DOHH2 (cell line): ENCODE results near the gene PON2.

Source experiments
- H3F3A ChIP-seq: fragments of 200-600 bp; sonication (generic), shearing (Covaris generic); 2 replicates; pipeline ENCODE4 v1.6.0; 2016; ENCODE audit warnings: antibody characterized with exemption, mild to moderate bottlenecking; ENCODE audit not compliant: control insufficient read depth, insufficient read depth
- H3K27ac ChIP-seq: fragments of 200-600 bp; sonication (generic); 2 replicates; pipeline ENCODE4 v1.5.1; 2014; ENCODE audit warnings: low read depth, mild to moderate bottlenecking, low read length, moderate library complexity
- H3K27me3 ChIP-seq: fragments of 200-600 bp; sonication (generic); 2 replicates; pipeline ENCODE4 v1.6.1; 2014; ENCODE audit warnings: mild to moderate bottlenecking, low read length, mixed read lengths; ENCODE audit not compliant: control insufficient read depth
- H3K36me3 ChIP-seq: fragments of 200-600 bp; sonication (generic); 2 replicates; pipeline ENCODE4 v1.6.1; 2014; ENCODE audit warnings: mild to moderate bottlenecking, low read length, moderate library complexity, mixed read lengths; ENCODE audit not compliant: control insufficient read depth
- H3K4me1 ChIP-seq: fragments of 200-600 bp; sonication (generic); 2 replicates; pipeline ENCODE4 v1.6.1; 2014; ENCODE audit warnings: mild to moderate bottlenecking, low read length, mixed read lengths; ENCODE audit not compliant: control insufficient read depth
- H3K4me2 ChIP-seq: fragments of 200-600 bp; sonication (generic); 2 replicates; pipeline ENCODE4 v1.6.0; 2014; ENCODE audit warnings: mild to moderate bottlenecking, low read length, moderate library complexity
- H3K4me3 ChIP-seq: fragments of 200-600 bp; sonication (generic); 2 replicates; pipeline ENCODE4 v1.5.1; 2014; ENCODE audit warnings: mild to moderate bottlenecking, low read length, mixed read lengths
- H3K79me2 ChIP-seq: fragments of 200-600 bp; sonication (generic); 2 replicates; pipeline ENCODE4 v1.6.1; 2014; ENCODE audit warnings: mild to moderate bottlenecking, low read length, mixed read lengths; ENCODE audit not compliant: control insufficient read depth
- H3K9me2 ChIP-seq: fragments of 200-600 bp; sonication (generic); replicated peaks from 2 replicates; pipeline ENCODE4 v1.6.1; 2014; ENCODE audit warnings: mild to moderate bottlenecking, low read length, mixed read lengths; ENCODE audit not compliant: control insufficient read depth
- H3K9me3 ChIP-seq: fragments of 200-600 bp; sonication (generic); 2 replicates; pipeline ENCODE4 v1.6.1; 2014; ENCODE audit warnings: antibody characterized with exemption, low read length, mixed read lengths; ENCODE audit not compliant: control insufficient read depth, insufficient read depth
- H4K20me1 ChIP-seq: fragments of 200-600 bp; sonication (generic); 2 replicates; pipeline ENCODE4 v1.6.0; 2014; ENCODE audit warnings: low read depth, mild to moderate bottlenecking, antibody characterized with exemption, low read length, moderate library complexity; ENCODE audit not compliant: control insufficient read depth, insufficient read depth
- CTCF ChIP-seq: fragments of 200-600 bp; sonication (generic); IDR thresholded peaks from one replicate; pipeline ENCODE4 v1.5.1; 2014; ENCODE audit warnings: antibody characterized with exemption, mild to moderate bottlenecking, low read depth, low read length; ENCODE audit not compliant: poor library complexity, severe bottlenecking
- EZH2phosphoT487 ChIP-seq: fragments of 200-600 bp; sonication (generic); IDR thresholded peaks from 2 replicates; pipeline ENCODE4 v1.6.1; 2017; ENCODE audit warnings: borderline replicate concordance, mild to moderate bottlenecking, antibody characterized with exemption, low read length, moderate library complexity, mixed read lengths

The PON2 gene

DNA sequence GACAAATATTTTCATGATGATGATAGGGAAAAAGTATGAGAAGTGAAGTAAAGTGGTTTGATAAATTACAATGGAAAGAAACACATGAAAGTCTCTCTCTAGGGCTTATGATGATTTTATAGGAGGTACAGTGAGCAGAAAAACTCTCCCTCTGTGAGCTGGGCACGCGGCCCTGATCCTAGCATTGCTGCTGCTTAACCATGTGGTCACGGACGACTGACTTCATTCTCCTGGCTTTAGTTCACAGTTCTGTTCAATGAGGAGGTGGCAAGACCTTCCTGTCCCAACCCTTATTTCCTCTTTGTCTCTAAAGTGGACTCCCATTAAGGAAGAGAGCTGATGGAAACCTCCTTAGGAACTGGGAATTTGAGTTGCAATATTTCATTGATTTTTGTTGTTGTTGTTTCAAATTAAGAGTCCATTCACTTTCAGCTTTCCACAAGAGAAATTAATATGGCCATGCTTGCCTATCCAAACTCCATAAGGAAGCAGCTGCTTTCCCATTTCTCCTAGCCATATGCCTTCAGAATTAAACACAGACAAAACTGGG lies 30.4 kb downstream of the PON2 start:
- Histone ChIP-seq H3K9me2 (0 out of 2 replicates have a peak, but pooled peaks cover 2% of the 10 kb centered on the region), H3K4me2 (no peak overlapping the region), H4K20me1 (no peaks in the 10 kb centered on the region), H3K9me3 (peaks cover 5% of the 10 kb centered on the region; the same call in 1 of the 2 replicates), H3K27ac (no peak overlapping the region), H3K4me1 (no peaks in the 10 kb centered on the region), H3K36me3 (no peaks in the 10 kb centered on the region), H3F3A (no peaks in the 10 kb centered on the region), H3K27me3 (no peaks in the 10 kb centered on the region), H3K4me3 (no peak overlapping the region), H3K79me2 (no peaks in the 10 kb centered on the region)
- TF ChIP-seq CTCF (no peak), EZH2phosphoT487 (no peak)

DNA sequence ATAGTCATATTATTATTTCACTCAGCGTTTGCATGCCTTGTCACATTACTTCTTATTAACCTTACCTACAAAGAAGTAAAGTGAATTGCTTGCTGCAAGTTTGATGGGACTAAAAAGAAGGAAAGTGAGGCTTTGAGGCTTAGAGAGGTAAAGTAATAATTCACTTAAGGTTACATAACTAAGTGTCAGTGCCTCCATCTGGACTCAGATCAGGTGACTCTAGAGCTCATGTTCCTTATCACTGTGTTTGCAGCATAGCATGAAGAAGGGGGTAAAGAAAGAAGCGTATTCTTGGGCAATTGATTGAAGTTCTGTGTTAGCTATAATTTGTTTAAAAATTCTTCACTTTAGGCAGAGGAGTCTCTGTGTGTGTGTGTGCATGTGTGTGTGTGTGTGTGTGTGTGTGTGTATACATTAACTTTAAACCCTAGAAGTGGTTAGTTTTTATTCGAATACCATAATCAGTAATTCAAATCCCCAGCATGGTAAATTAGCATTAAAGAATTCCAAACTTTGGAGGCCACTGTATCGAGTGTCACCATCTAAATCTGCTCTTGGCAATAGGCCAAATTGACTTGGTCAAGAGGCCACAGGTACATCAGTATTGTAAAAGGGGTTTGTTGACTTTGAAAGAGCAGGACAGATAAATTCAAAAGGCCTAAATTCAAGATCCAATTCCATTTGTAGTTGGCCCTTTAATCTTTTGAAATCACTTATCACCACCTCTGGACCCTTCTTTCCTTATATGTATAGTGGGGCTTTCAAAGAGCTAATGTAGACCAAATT lies 36.5 kb downstream of the PON2 start:
- no peak overlapping the region for H3K27ac ChIP-seq
- H3K4me1 ChIP-seq = no peaks in the 10 kb centered on the region
- no peaks in the 10 kb centered on the region for H3K9me3 ChIP-seq
- TF ChIP-seq CTCF (no peak), EZH2phosphoT487 (no peak)
- H3K27me3 ChIP-seq = no peaks in the 10 kb centered on the region
- H3K79me2 ChIP-seq = no peaks in the 10 kb centered on the region
- H3K36me3 ChIP-seq = no peaks in the 10 kb centered on the region
- no peaks in the 10 kb centered on the region for H4K20me1 ChIP-seq
- H3K9me2 ChIP-seq = no peaks in the 10 kb centered on the region
- H3F3A ChIP-seq = no peaks in the 10 kb centered on the region
- H3K4me2 ChIP-seq = no peak overlapping the region
- no peak overlapping the region for H3K4me3 ChIP-seq

GRCh38 chr7:95397381-95397780 lies 37.4 kb downstream of the PON2 start:
- H3K36me3 ChIP-seq = no peaks in the 10 kb centered on the region
- TF ChIP-seq CTCF (no peak), EZH2phosphoT487 (no peak)
- H3K4me1 ChIP-seq = no peaks in the 10 kb centered on the region
- H3K79me2 ChIP-seq = no peaks in the 10 kb centered on the region
- no peak overlapping the region for H3K27ac ChIP-seq
- no peaks in the 10 kb centered on the region for H3K9me2 ChIP-seq
- no peaks in the 10 kb centered on the region for H3K27me3 ChIP-seq
- no peaks in the 10 kb centered on the region for H3F3A ChIP-seq
- no peak overlapping the region for H3K4me3 ChIP-seq
- H4K20me1 ChIP-seq = no peaks in the 10 kb centered on the region
- H3K9me3 ChIP-seq = no peaks in the 10 kb centered on the region
- no peak overlapping the region for H3K4me2 ChIP-seq
